Pancreas (tissue), 10 donors: ENCODE measurements around the gene COCH. TPM values are rescaled to one million over a fixed set of nuclear protein-coding genes. Genes with fewer than 3 reads are reported as not detected.

Experiments
- ATAC-seq, 4 donors: fragments of 200-7000 bp; cut with Tn5 transposase; one replicate each; pipeline versions ENCODE4 v1.8.0 to v1.9.1; 2020; ENCODE audit warnings: mild to moderate bottlenecking in 4 of 4, moderate library complexity in 4 of 4
- DNase-seq, 6 donors: peaks; one replicate each; pipeline ENCODE4 v3.0.0-alpha.2; 2020
- FAIRE-seq: peaks from 2 replicates; lab custom pipeline; 2012; peaks lifted over from hg19 to GRCh38; lab: Jason Lieb, UNC
- H3K27ac ChIP-seq, 4 donors: fragments of 200-600 bp; sonication (generic); 1 replicate in 3 of 4; 2 replicates in 1 of 4; pipeline versions ENCODE4 v1.5.0 to v1.8.0; 2020
- H3K27me3 ChIP-seq, 4 donors: fragments of 200-600 bp; one replicate each; pipeline ENCODE4 v1.8.0; 2021
- H3K36me3 ChIP-seq, 3 donors: fragments of 200-600 bp; sonication (generic) in 1 of 3; one replicate each; pipeline versions ENCODE4 v1.5.0 to v1.8.0; 2020 to 2021
- H3K4me1 ChIP-seq, 3 donors: fragments of 200-600 bp; one replicate each; pipeline ENCODE4 v1.8.0; 2021
- H3K4me3 ChIP-seq, 4 donors: fragments of 200-600 bp; sonication (generic) in 2 of 4; one replicate each; pipeline versions ENCODE4 v1.5.0 to v1.8.0; 2020 to 2021
- H3K9me3 ChIP-seq, 4 donors: fragments of 200-600 bp; one replicate each; pipeline ENCODE4 v1.8.0; 2021
- CTCF ChIP-seq, 4 donors: fragments of 200-600 bp; sonication (generic) in 3 of 4; IDR thresholded peaks; one replicate each; pipeline versions ENCODE4 v1.5.0 to v1.8.0; 2021; ENCODE audit warnings: antibody characterized with exemption in 4 of 4
- WGBS, 2 donors: extraction: QIAGEN DNeasy Blood & Tissue Kit; methylation state at CpG; one replicate each; pipeline ENCODE4 v1.1.7; 2013; 5-methylcytosine and 5-hydroxymethylcytosine counted together
- intact Hi-C, 3 donors: fragments of 100-400 bp; cut with DNase I; formaldehyde crosslinking; loops; one replicate each; pipeline versions ENCODE4 v1.11.1 to v1.14.2; 2022
- polyA plus RNA-seq, 2 donors: library from polyadenylated mRNA; stranded (reverse); fragments of 200-250 nt; gene quantifications; one replicate each; pipeline ENCODE4 v1.2.3, GENCODE V29; 2013
- total RNA-seq, 6 donors: library from RNA; stranded (reverse); fragmentation: NEBNext Ultra II Directional in 4 of 6; extraction: Animal tissue kit (Norgen Biotek cat#: 25700) in 4 of 6; gene quantifications; one replicate each; pipeline versions ENCODE4 v1.2.1 to v1.2.4, GENCODE V29; 2021 to 2023
- donor health status: healthy with polysubstance abuse.
- donor health status: DM: no; HTN: no; CAD: no; lungs with moderate emphysema.
- donor health status: DM: no; HTN: no; CAD: no.
- donor health status: control.
- donor health status: control.
- donor health status: Bipolar disorder and iron deficiency.
- donor health status: DM: yes; HTN: yes; CAD: no.
- donor health status: DM: no; HTN: no; CAD: no.
- donor health status: DM: no; HTN: no; CAD: no.
- donor health status: DM: yes; HTN: yes; CAD: no.

Gene COCH
- total and polyA plus RNA-seq, 8 donors, result 2.0 to 28.5 (median 6.2) TPM

DNA sequence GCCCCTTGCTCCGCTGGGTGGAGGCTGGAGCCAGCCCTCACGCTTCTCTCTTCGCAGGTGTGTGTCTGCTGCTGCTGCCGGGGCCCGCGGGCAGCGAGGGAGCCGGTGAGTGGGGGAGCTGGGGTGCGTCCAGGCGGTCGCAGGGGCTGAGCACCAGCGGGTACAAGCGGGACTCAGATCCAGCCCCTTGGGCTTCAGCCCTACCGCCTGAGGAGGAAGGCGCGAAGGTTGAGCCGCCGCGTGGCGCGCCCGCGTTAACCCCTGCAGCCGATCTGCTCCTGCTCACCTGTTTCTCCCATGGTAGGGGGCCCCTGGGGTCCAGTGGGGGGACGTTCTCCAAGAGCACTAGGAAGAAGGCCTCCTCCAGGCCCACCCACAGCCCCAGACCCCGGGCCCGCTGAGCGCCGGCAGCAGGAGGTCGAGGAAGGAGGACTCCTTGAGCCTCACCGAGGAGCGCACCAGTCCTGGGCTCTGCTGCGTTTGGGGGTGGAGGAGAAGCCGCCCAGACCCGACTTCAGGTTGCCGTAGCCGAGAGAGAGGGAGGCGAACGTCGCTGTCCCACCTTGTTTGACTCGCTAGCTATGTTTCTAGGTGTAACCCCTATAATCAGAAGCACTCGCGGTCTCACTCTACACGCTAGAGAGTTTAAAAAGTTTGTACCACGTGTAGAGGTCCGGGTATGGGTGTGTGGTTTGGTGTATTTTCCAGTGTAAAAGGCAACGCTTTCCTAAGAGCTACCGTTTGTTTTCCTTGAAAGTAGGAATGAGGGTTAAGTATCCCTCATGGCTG lies 834 bp downstream of the COCH start:
- 5 to 6% methylated on average over 46 to 48 of the region's 48 CpGs for WGBS, 2 donors
- FAIRE-seq (no peak), ATAC-seq (peak; percentile 47 to 71 (median 64)), DNase-seq (peak in 5 of 6 donors; percentile 14 to 73 (median 37))
- no peaks in the 10 kb centered on the region for H3K9me3 ChIP-seq
- H3K27me3 ChIP-seq, result peaks cover 0 to 3% (median 0%) of the 10 kb centered on the region in 4 donors
- peak overlapping the region; percentile 48 to 88 (median 67) for H3K4me3 ChIP-seq
- no peak for TF ChIP-seq CTCF (IDR thresholded peaks at IDR 0.05)
- H3K4me1 ChIP-seq, result no peaks in the 10 kb centered on the region
- intact Hi-C loops, result no loop called here
- H3K36me3 ChIP-seq, result no peaks in the 10 kb centered on the region
- H3K27ac ChIP-seq, result no peak overlapping the region

- 31 to 37% methylated on average over 9 of the region's 9 CpGs for WGBS, 2 donors
- H3K36me3 ChIP-seq, result no peaks in the 10 kb centered on the region
- no peak overlapping the region for H3K27ac ChIP-seq
- ATAC-seq, result no peak
- intact Hi-C loops, result no loop called here
- no peak for TF ChIP-seq CTCF (IDR thresholded peaks at IDR 0.05)
- H3K4me3 ChIP-seq, result no peak overlapping the region
- H3K27me3 ChIP-seq, result peaks cover 0 to 3% (median 0%) of the 10 kb centered on the region in 4 donors
- no peak for FAIRE-seq
- no peaks in the 10 kb centered on the region for H3K9me3 ChIP-seq
- H3K4me1 ChIP-seq, result no peaks in the 10 kb centered on the region
- DNase-seq, result no peak
Observed at GRCh38 chr14:30875788-30876053, 1.4 kb downstream of the COCH start.

GRCh38 chr14:30876692-30877091 lies 2.3 kb downstream of the COCH start:
- no peak for ATAC-seq
- peaks cover 0 to 3% (median 0%) of the 10 kb centered on the region in 4 donors for H3K27me3 ChIP-seq
- no peaks in the 10 kb centered on the region for H3K36me3 ChIP-seq
- WGBS, 2 donors, result 71 to 81% methylated on average over 4 of the region's 4 CpGs
- no peak for DNase-seq
- no peak for FAIRE-seq
- H3K27ac ChIP-seq, result no peak overlapping the region
- no peak for TF ChIP-seq CTCF (IDR thresholded peaks at IDR 0.05)
- no peaks in the 10 kb centered on the region for H3K9me3 ChIP-seq
- intact Hi-C loops, result no loop called here
- no peak overlapping the region for H3K4me3 ChIP-seq
- H3K4me1 ChIP-seq, result no peaks in the 10 kb centered on the region

GRCh38 chr14:30882431-30882830 lies 8.1 kb downstream of the COCH start:
- intact Hi-C loops, result no loop called here
- Histone ChIP-seq H3K36me3 (no peaks in the 10 kb centered on the region), H3K4me3 (no peak overlapping the region), H3K27ac (no peak overlapping the region), H3K27me3 (no peaks in the 10 kb centered on the region), H3K9me3 (no peaks in the 10 kb centered on the region), H3K4me1 (no peaks in the 10 kb centered on the region)
- TF ChIP-seq CTCF (IDR thresholded peaks at IDR 0.05), result no peak
- 90 to 91% methylated on average over 1 of the region's 1 CpG for WGBS, 2 donors
- no peak for ATAC-seq
- DNase-seq, result no peak
- FAIRE-seq, result no peak
